Hematopoietic multipotent progenitor cell treated with erythropoietin and hydrocortisone succinate and interleukin-3 and kit ligand, for 8 days (in vitro differentiated cells): ENCODE results near the gene CDC42EP2.

Source experiments
- DNase-seq: peaks from one replicate; pipeline ENCODE4 v3.0.0-alpha.2; 2015

The CDC42EP2 gene

DNA sequence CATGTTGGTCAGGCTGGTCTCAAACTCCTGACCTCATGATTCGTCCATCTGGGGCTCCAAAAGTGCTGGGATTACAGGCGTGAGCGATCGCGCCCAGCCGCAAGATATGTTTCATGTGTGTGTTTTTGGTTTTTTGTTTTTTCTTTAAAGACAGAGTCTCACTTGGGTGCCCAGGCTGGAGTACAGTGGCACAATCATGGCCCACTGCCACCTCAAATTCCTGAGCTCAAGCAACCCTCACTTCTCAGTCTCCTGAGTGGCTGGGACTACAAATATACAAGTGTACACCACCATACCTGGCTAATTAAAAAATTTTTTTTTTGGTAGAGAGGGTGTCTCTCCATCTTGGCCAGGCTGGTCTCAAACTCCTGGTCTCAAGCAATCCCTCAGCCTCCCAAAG is 48.3 kb downstream of the CDC42EP2 start:
- no peak for DNase-seq

DNA sequence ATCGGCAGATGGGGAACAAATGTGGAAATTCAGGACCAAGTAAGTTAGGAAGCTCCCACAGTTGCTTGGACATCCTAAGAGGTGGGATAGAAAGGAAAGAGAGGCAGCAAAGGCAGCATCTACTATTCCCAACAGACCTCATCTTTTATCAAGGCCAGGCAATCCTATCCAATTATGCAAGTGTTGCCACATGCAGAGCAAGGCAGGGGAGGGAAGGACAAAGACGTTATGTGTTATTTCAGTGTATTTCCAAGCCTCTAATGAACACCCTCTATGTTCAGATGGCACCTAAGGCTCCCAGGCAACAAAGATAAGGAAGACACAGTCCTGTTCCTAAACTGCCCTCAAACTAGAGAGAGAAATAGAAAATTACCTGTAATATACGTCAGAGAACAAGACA is 49.1 kb downstream of the CDC42EP2 start:
- DNase-seq, result peak; percentile 35

DNA sequence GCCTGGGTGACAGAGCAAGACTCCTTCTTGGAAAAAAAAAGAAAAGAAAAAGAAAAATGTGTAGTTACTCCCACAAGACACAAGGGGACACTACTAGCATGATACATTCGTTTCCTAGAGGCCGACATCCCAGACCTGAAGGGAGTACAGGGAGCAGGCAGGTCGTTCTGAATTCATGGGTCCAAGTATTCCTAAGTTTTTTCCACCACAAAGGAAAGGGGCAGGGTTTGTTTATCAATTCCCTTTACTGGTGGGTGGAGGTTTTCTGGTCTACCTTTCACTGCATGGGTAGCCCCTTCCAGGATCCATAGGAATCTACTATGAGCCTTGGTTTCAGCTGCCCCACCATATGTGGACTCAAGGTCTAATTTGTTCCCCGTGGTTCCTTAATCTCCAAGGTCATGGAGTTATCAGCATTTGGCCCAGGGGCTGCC is 51.7 kb downstream of the CDC42EP2 start:
- peak; percentile 89 for DNase-seq

DNA sequence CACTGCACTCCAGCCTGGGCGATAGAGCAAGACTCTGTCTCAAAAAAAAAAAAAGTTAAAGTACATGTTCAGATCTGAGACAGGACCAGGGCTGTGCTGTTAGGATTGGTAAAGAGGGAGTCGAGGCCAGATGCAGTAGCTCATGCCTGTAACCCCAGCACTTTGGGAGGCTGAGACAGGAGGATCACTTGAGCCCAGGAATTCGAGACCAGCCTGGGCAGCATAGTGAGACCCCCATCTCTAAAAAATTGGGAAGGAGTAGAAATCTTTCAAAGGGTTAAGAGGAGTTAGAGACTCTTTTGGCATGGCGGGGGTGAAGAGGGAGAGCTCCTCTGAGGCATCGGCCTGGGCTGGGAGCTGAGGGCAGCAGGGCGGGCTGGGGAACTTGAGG is 56.0 kb downstream of the CDC42EP2 start:
- DNase-seq, result no peak
